Panc1 (cell line): ENCODE data around the gene PFDN4. TPM values are rescaled to one million over a fixed set of nuclear protein-coding genes. Genes with fewer than 3 reads are reported as not detected.

ENCODE experiments used
- ATAC-seq: fragments of 200-7000 bp; cut with Tn5 transposase; 2 replicates; pipeline ENCODE4 v1.9.1; 2020; ENCODE audit warnings: mild to moderate bottlenecking, moderate library complexity
- BruUV-seq: library from RNA; stranded (reverse); fragments of 400-500 nt; replicated peaks from 2 replicates; lab custom pipeline; 2021; lab: Mats Ljungman, UMichigan
- CTCF ChIA-PET: fragments of 300-600 bp; sonication (Branson Sonifier 250); formaldehyde crosslinking; loops from one replicate; lab custom pipeline; 2022; ENCODE audit warnings: antibody characterized with exemption; lab: Charles Lee
- POLR2A ChIA-PET: fragments of 300-600 bp; sonication (Branson Sonifier 250); formaldehyde crosslinking; loops from one replicate; lab custom pipeline; 2022; ENCODE audit warnings: antibody characterized with exemption; lab: Charles Lee
- DNase-seq: peaks from one replicate; pipeline ENCODE4 v3.0.0-alpha.2; 2010; ENCODE audit warnings: low read depth, low spot score
- H3K27ac ChIP-seq: 2 replicates; pipeline ENCODE4 v1.5.1; 2011; ENCODE audit warnings: mild to moderate bottlenecking, low read length, inconsistent platforms
- H3K27me3 ChIP-seq: fragments of 200-500 bp; sonication (Bioruptor generic); 2 replicates; pipeline ENCODE4 v1.6.0; 2014; ENCODE audit warnings: low read length, inconsistent platforms; ENCODE audit not compliant: control insufficient read depth, insufficient read depth
- H3K36me3 ChIP-seq: fragments of 200-500 bp; sonication (Bioruptor generic); 2 replicates; pipeline ENCODE4 v1.5.1; 2014; ENCODE audit warnings: inconsistent platforms, mild to moderate bottlenecking, low read length, moderate library complexity; ENCODE audit not compliant: control insufficient read depth, insufficient read depth
- H3K4me1 ChIP-seq: 2 replicates; pipeline ENCODE4 v1.5.1; 2011; ENCODE audit warnings: inconsistent platforms, mild to moderate bottlenecking, low read length, moderate library complexity; ENCODE audit not compliant: control insufficient read depth, insufficient read depth
- H3K4me3 ChIP-seq, 2 experiments: 2 replicates each; pipeline ENCODE4 v1.5.1; 2011 to 2012; ENCODE audit warnings: low read depth in 2 of 2, low read length in 2 of 2, mild to moderate bottlenecking in 2 of 2, inconsistent platforms in 1 of 2, moderate library complexity in 1 of 2
- H3K9me3 ChIP-seq: fragments of 200-500 bp; sonication (Bioruptor generic); 2 replicates; pipeline ENCODE4 v1.5.1; 2014; ENCODE audit warnings: low read depth, mild to moderate bottlenecking, inconsistent platforms, low read length, moderate library complexity; ENCODE audit not compliant: control insufficient read depth, insufficient read depth
- CTCF ChIP-seq: fragments of 450-650 bp; IDR thresholded peaks from 2 replicates; pipeline ENCODE4 v1.5.1; 2017; ENCODE audit warnings: mild to moderate bottlenecking
- POLR2AphosphoS5 ChIP-seq: IDR thresholded peaks from 2 replicates; pipeline ENCODE4 v1.6.1; 2012; ENCODE audit warnings: mild to moderate bottlenecking, low read depth, low read length, moderate library complexity
- REST ChIP-seq, 2 experiments: IDR thresholded peaks; 2 replicates each; pipeline ENCODE4 v1.6.1; 2011 to 2012; ENCODE audit warnings: low read depth in 2 of 2, control low read depth in 1 of 2, low read length in 1 of 2, mild to moderate bottlenecking in 1 of 2, moderate library complexity in 1 of 2; ENCODE audit not compliant: insufficient read depth in 1 of 2
- SIN3A ChIP-seq: IDR thresholded peaks from 2 replicates; pipeline ENCODE4 v1.6.1; 2012; ENCODE audit warnings: low read depth, mild to moderate bottlenecking, low read length, moderate library complexity, borderline replicate concordance; ENCODE audit not compliant: insufficient read depth
- TCF7L2 ChIP-seq: IDR thresholded peaks from 2 replicates; pipeline ENCODE4 v1.6.1; 2011; ENCODE audit warnings: mild to moderate bottlenecking, low read depth, low read length, inconsistent platforms
- in situ Hi-C: cut with HindIII; loops from 2 replicates; pipeline ENCODE4 v1.10.0; 2016; ENCODE audit warnings: low sequenced_read_pairs, low pct_unique_long_range_greater_than_20kb
- intact Hi-C: fragments of 100-400 bp; cut with micrococcal nuclease; formaldehyde crosslinking; loops from one replicate; pipeline ENCODE4 v1.10.0; 2022; ENCODE audit not compliant: unreplicated experiment
- total RNA-seq: library from RNA; stranded (reverse); gene quantifications from one replicate; pipeline ENCODE4 v1.2.1, GENCODE V29; 2021; ENCODE audit not compliant: unreplicated experiment

The PFDN4 gene
- total RNA-seq, 1 experiment from 2014 or later = 48.2 TPM

GRCh38 chr20:54199721-54200176, 8.1 kb upstream of the PFDN4 start:
- intact Hi-C loops (loop anchor here (1.0 to 5.0 kb wide), 2 partner anchors 103 to 257 kb away; no protein-coding TSS in a partner anchor), in situ Hi-C loops (no loop called here)
- ChIA-PET POLR2A (no interaction called here), CTCF (interaction anchor here (0.6 to 1.7 kb wide), 3 partner anchors 27 to 103 kb away, joined by 4 to 6 read pairs (median 4); no protein-coding TSS in a partner anchor)
- BruUV-seq = no TSS peak
- Histone ChIP-seq H3K27ac (peak overlapping the region; percentile 39; the same call in 1 of the 2 replicates), H3K9me3 (no peaks in the 10 kb centered on the region), H3K4me1 (peaks cover 8% of the 10 kb centered on the region), H3K36me3 (no peaks in the 10 kb centered on the region), H3K4me3 (no peak overlapping the region), H3K27me3 (no peaks in the 10 kb centered on the region)
- peak; percentile 72 for ATAC-seq
- DNase-seq = peak; percentile 73
- TF ChIP-seq CTCF = peak; percentile 96
- no peak for TF ChIP-seq TCF7L2

GRCh38 chr20:54200487-54201267, 7.2 kb upstream of the PFDN4 start:
- H3K36me3 ChIP-seq = no peaks in the 10 kb centered on the region
- BruUV-seq = no TSS peak
- in situ Hi-C loops (no loop called here), intact Hi-C loops (no loop called here)
- H3K4me1 ChIP-seq = peaks cover 3% of the 10 kb centered on the region
- H3K4me3 ChIP-seq = no peak overlapping the region
- POLR2A ChIA-PET = no interaction called here
- no peak for DNase-seq
- ATAC-seq = no peak
- H3K9me3 ChIP-seq = no peaks in the 10 kb centered on the region
- no peak for TF ChIP-seq REST (IDR thresholded peaks at IDR 0.05; ENCODE audit: insufficient read depth in 1 of 2, low read depth in 2 of 2, low read length in 1 of 2)
- TF ChIP-seq CTCF = no peak
- no peak for TF ChIP-seq POLR2AphosphoS5
- TF ChIP-seq TCF7L2 = no peak
- TF ChIP-seq SIN3A = no peak
- H3K27me3 ChIP-seq = no peaks in the 10 kb centered on the region
- peak overlapping the region; percentile 39; the same call in 1 of the 2 replicates for H3K27ac ChIP-seq
- CTCF ChIA-PET = interaction anchor here (0.6 to 1.3 kb wide), 2 partner anchors 104 to 438 kb away, joined by 3 to 4 read pairs; no protein-coding TSS in a partner anchor
